Glutamatergic neuron (in vitro differentiated cells): Measurements from ENCODE around the gene RGS6. TPM values are rescaled to one million over a fixed set of nuclear protein-coding genes. Genes with fewer than 3 reads are reported as not detected.

ENCODE experiments used
- DNase-seq: peaks from one replicate; pipeline ENCODE4 v3.0.0; 2022
- H3K27ac Mint-ChIP-seq: one replicate; pipeline ENCODE4 v1.8.0; 2020; ENCODE audit warnings: mild to moderate bottlenecking, mixed read lengths, inconsistent platforms; ENCODE audit not compliant: unreplicated experiment
- H3K27me3 Mint-ChIP-seq: one replicate; pipeline ENCODE4 v1.8.0; 2020; ENCODE audit warnings: mild to moderate bottlenecking, moderate library complexity, mixed read lengths, inconsistent platforms; ENCODE audit not compliant: unreplicated experiment
- H3K36me3 Mint-ChIP-seq: one replicate; pipeline ENCODE4 v1.8.0; 2020; ENCODE audit warnings: mild to moderate bottlenecking, mixed read lengths, inconsistent platforms; ENCODE audit not compliant: unreplicated experiment
- H3K4me1 Mint-ChIP-seq: one replicate; pipeline ENCODE4 v1.8.0; 2020; ENCODE audit warnings: mild to moderate bottlenecking, low read depth, mixed read lengths, inconsistent platforms; ENCODE audit not compliant: unreplicated experiment
- H3K4me3 Mint-ChIP-seq: one replicate; pipeline ENCODE4 v1.8.0; 2020; ENCODE audit warnings: mild to moderate bottlenecking, mixed read lengths, inconsistent platforms; ENCODE audit not compliant: unreplicated experiment
- H3K9me3 Mint-ChIP-seq: one replicate; pipeline ENCODE4 v1.8.0; 2020; ENCODE audit warnings: mild to moderate bottlenecking, moderate library complexity, mixed read lengths, inconsistent platforms; ENCODE audit not compliant: unreplicated experiment
- CTCF ChIP-seq: fragments of 200-600 bp; sonication (generic); IDR thresholded peaks from one replicate; pipeline ENCODE4 v1.5.0; 2021; ENCODE audit not compliant: partially characterized antibody, unreplicated experiment
- total RNA-seq: library from RNA; stranded (reverse); fragmentation: NEBNext Ultra II Directional; extraction: Animal tissue kit (Norgen Biotek cat#: 25700); gene quantifications from one replicate; pipeline ENCODE4 v1.2.1, GENCODE V29; 2021; ENCODE audit not compliant: unreplicated experiment

Gene RGS6
- total RNA-seq, 1 donor from 2014 or later: 1.2 TPM

DNA sequence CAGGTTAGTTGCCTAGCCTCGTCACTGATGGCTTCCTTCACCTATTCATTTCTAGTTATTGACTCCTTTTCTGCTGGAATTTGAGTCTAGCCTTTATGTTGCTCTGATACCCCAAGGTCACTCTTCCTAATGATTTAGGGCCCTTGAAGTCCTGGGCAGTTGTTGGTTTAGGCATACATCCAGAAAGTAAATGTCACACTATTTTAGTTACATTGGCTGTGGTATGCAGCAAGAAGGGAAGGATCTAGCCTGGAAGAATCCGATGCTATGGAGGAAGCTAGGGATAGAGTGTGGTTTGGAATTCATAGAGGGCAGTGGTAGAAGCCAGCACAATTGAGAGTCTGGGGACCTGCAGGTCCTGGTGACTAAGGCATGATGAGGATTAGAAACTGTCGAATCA is 38.0 kb downstream of the RGS6 start:
- DNase-seq: no peak
- TF ChIP-seq CTCF: no peak
- Mint-ChIP-seq H3K4me3 (no peak overlapping the region), H3K36me3 (no peaks in the 10 kb centered on the region), H3K4me1 (no peaks in the 10 kb centered on the region), H3K27ac (no peak overlapping the region), H3K9me3 (peaks cover 1% of the 10 kb centered on the region), H3K27me3 (peaks cover 3% of the 10 kb centered on the region)

DNA sequence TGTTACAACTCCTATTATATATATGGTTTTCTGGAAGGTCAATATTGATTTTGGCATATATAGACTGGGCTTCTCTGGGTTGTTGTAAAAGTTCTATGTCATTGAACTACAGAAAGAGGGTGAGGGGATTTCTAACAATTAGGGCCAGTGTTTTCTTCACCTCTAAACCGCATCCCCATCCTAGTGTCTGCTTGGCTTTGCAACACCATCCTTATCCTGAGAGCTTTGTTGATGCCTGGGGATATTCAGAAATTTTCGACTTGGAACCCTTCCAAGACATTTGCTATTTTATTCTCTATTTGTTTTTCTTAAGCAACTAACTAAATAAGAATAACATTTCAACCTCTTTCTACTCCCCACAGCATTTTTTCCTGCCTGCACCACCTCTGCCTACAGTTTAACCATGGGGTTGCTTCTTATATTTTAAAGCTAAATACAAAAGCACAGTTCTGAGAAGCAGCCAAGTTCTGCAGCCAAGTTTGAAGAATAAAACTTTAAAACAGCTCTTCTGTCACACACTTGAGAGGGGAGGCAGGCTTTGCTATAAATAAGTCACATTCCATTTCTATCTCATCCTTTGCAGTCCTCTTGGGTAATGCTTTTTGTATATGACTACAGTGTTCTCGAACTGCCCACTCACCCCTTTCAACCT is 53.4 kb downstream of the RGS6 start:
- H3K4me1 Mint-ChIP-seq: peaks cover 2% of the 10 kb centered on the region
- TF ChIP-seq CTCF: no peak
- H3K27me3 Mint-ChIP-seq: peaks cover 3% of the 10 kb centered on the region
- no peaks in the 10 kb centered on the region for H3K9me3 Mint-ChIP-seq
- no peaks in the 10 kb centered on the region for H3K36me3 Mint-ChIP-seq
- H3K4me3 Mint-ChIP-seq: no peak overlapping the region
- no peak for DNase-seq
- H3K27ac Mint-ChIP-seq: no peak overlapping the region

- no peak for DNase-seq
- no peak for TF ChIP-seq CTCF
- H3K4me3 Mint-ChIP-seq: no peak overlapping the region
- no peak overlapping the region for H3K27ac Mint-ChIP-seq
- H3K36me3 Mint-ChIP-seq: no peaks in the 10 kb centered on the region
- no peaks in the 10 kb centered on the region for H3K4me1 Mint-ChIP-seq
- H3K9me3 Mint-ChIP-seq: no peaks in the 10 kb centered on the region
- peaks cover 3% of the 10 kb centered on the region for H3K27me3 Mint-ChIP-seq
Observed at GRCh38 chr14:71988476-71988875, 56.2 kb downstream of the RGS6 start.

DNA sequence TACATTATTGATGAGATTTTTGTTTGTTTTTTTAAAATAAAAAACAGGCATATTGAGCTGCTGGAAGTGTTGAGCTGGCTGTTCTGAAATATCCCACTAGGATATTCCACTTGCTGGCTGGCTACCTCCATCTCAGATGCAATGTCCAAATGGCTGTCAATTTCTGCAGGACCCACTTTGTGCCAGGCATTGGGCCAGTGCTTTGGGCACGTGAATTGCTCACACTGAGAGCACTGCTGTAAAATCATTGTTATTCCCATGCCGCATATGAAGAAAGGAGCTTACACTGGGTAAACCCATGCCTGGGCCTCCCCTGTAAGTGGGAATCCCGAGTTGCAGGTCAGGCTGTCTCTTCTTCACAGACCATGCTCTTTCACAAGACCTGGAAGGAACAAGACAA is 56.7 kb downstream of the RGS6 start:
- Mint-ChIP-seq H3K27me3 (peaks cover 3% of the 10 kb centered on the region), H3K9me3 (no peaks in the 10 kb centered on the region), H3K36me3 (no peaks in the 10 kb centered on the region), H3K27ac (no peak overlapping the region), H3K4me1 (no peaks in the 10 kb centered on the region), H3K4me3 (no peak overlapping the region)
- TF ChIP-seq CTCF: no peak
- no peak for DNase-seq

DNA sequence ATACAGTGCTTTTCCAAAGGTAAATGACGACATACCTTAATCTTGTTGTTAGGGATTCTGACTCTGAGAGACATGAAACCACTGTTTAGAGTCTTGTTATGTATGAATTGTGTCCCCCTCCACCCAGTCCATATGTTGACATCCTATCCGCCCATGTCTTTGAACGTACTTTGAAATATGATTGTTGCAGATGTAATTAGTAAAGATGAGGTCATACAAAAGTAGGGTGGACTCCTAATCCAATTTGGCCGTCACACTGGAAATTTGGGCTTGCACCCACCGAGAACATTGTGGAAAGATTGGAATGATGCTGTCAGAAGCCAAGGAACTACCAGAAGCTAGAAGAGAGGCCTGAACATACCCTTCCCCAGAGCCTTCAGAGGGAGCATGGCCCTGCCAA is 62.2 kb downstream of the RGS6 start:
- no peak for TF ChIP-seq CTCF
- H3K27ac Mint-ChIP-seq: no peak overlapping the region
- H3K27me3 Mint-ChIP-seq: peaks cover 2% of the 10 kb centered on the region
- no peaks in the 10 kb centered on the region for H3K36me3 Mint-ChIP-seq
- H3K9me3 Mint-ChIP-seq: no peaks in the 10 kb centered on the region
- no peak overlapping the region for H3K4me3 Mint-ChIP-seq
- DNase-seq: no peak
- no peaks in the 10 kb centered on the region for H3K4me1 Mint-ChIP-seq
